ENCODE data around the gene PRC1. TPM values are rescaled to one million over a fixed set of nuclear protein-coding genes. Genes with fewer than 3 reads are reported as not detected.
"Not testable (repeated sequence)": the region's sequence is repeated elsewhere in the genome, so short reads cannot be mapped to it uniquely, and the experiment has no call there.

PRC1 gene
- total RNA-seq, 2 donors from 2014 or later, result 67.3 to 127 TPM

GRCh38 chr15:90931575-90931827, 62.8 kb downstream of the PRC1 start:
- H3K36me3 ChIP-seq (ENCODE audit: control insufficient read depth, insufficient read depth, low read length), result peaks cover 2% of the 10 kb centered on the region
- no peak overlapping the region for H3K27ac ChIP-seq (ENCODE audit: low read depth, low read length)
- Mint-ChIP-seq H3K4me3 (peak overlapping the region; percentile 89), H3K4me1 (peaks cover 13% of the 10 kb centered on the region), H3K27me3 (ENCODE audit: insufficient read depth) (peaks cover 8% of the 10 kb centered on the region), H3K9me3 (no peaks in the 10 kb centered on the region), H3K36me3 (ENCODE audit: low read depth) (peaks cover 4% of the 10 kb centered on the region), H3K27ac (peak overlapping the region; percentile 94)
- no peak for DNase-seq
- 41 to 52% methylated on average over 3 to 6 of the region's 6 CpGs for WGBS, 2 experiments (ENCODE audit: insufficient coverage in 1 of 2, insufficient read length in 1 of 2)
- H3K27me3 ChIP-seq (ENCODE audit: control insufficient read depth, insufficient read depth, low read length, poor library complexity, severe bottlenecking), result peaks cover 8% of the 10 kb centered on the region
- peak overlapping the region; percentile 93 for H3K4me3 ChIP-seq (ENCODE audit: low read length)
- no peak for TF ChIP-seq CTCF (conservative IDR thresholded peaks at IDR 0.05)
- no peaks in the 10 kb centered on the region for H3K9me3 ChIP-seq (ENCODE audit: control insufficient read depth, low read length)
- H3K9ac ChIP-seq (ENCODE audit: extremely low read depth, low read length, poor library complexity, severe bottlenecking), result no peak overlapping the region
- no peaks in the 10 kb centered on the region for H3K4me1 ChIP-seq (ENCODE audit: control insufficient read depth, insufficient read depth, low read length)

- peak overlapping the region; percentile 94 for H3K27ac Mint-ChIP-seq
- TF ChIP-seq CTCF (conservative IDR thresholded peaks at IDR 0.05), result no peak
- H3K9me3 Mint-ChIP-seq, result no peaks in the 10 kb centered on the region
- 93 to 98% methylated on average over 15 of the region's 15 CpGs for WGBS, 2 experiments (ENCODE audit: insufficient coverage in 1 of 2, insufficient read length in 1 of 2)
- peaks cover 9% of the 10 kb centered on the region for H3K4me1 Mint-ChIP-seq
- no peaks in the 10 kb centered on the region for H3K36me3 Mint-ChIP-seq (ENCODE audit: low read depth)
- Histone ChIP-seq H3K4me1 (ENCODE audit: control insufficient read depth, insufficient read depth, low read length) (no peaks in the 10 kb centered on the region), H3K27me3 (ENCODE audit: control insufficient read depth, insufficient read depth, low read length, poor library complexity, severe bottlenecking) (peaks cover 8% of the 10 kb centered on the region), H3K9ac (ENCODE audit: extremely low read depth, low read length, poor library complexity, severe bottlenecking) (no peak overlapping the region), H3K4me3 (ENCODE audit: low read length) (no peak overlapping the region), H3K36me3 (ENCODE audit: control insufficient read depth, insufficient read depth, low read length) (no peaks in the 10 kb centered on the region), H3K9me3 (ENCODE audit: control insufficient read depth, low read length) (no peaks in the 10 kb centered on the region), H3K27ac (ENCODE audit: low read depth, low read length) (no peak overlapping the region)
- peaks cover 8% of the 10 kb centered on the region for H3K27me3 Mint-ChIP-seq (ENCODE audit: insufficient read depth)
- DNase-seq, result no peak
- peak overlapping the region; percentile 89 for H3K4me3 Mint-ChIP-seq
Measured at GRCh38 chr15:90930861-90931574, 63.3 kb downstream of the PRC1 start.

- Histone ChIP-seq H3K36me3 (ENCODE audit: control insufficient read depth, insufficient read depth, low read length) (no peaks in the 10 kb centered on the region), H3K4me3 (ENCODE audit: low read length) (no peak overlapping the region), H3K27me3 (ENCODE audit: control insufficient read depth, insufficient read depth, low read length, poor library complexity, severe bottlenecking) (peaks cover 8% of the 10 kb centered on the region), H3K4me1 (ENCODE audit: control insufficient read depth, insufficient read depth, low read length) (peaks cover 3% of the 10 kb centered on the region), H3K9me3 (ENCODE audit: control insufficient read depth, low read length) (no peaks in the 10 kb centered on the region), H3K27ac (ENCODE audit: low read depth, low read length) (no peak overlapping the region), H3K9ac (ENCODE audit: extremely low read depth, low read length, poor library complexity, severe bottlenecking) (no peak overlapping the region)
- Mint-ChIP-seq H3K27me3 (ENCODE audit: insufficient read depth) (peaks cover 8% of the 10 kb centered on the region), H3K4me3 (peak overlapping the region; percentile 34), H3K4me1 (peaks cover 9% of the 10 kb centered on the region), H3K27ac (peak overlapping the region; percentile 17), H3K36me3 (ENCODE audit: low read depth) (no peaks in the 10 kb centered on the region), H3K9me3 (no peaks in the 10 kb centered on the region)
- no peak for DNase-seq
- TF ChIP-seq CTCF (conservative IDR thresholded peaks at IDR 0.05), result no peak
- 96 to 97% methylated on average over 17 to 21 of the region's 21 CpGs for WGBS, 2 experiments (ENCODE audit: insufficient coverage in 1 of 2, insufficient read length in 1 of 2)
Measured at GRCh38 chr15:90929246-90930019, 64.9 kb downstream of the PRC1 start.

GRCh38 chr15:90928106-90928505, 66.2 kb downstream of the PRC1 start:
- not testable (repeated sequence) for H3K4me1 Mint-ChIP-seq; H3K27me3 ChIP-seq (ENCODE audit: control insufficient read depth, insufficient read depth, low read length, poor library complexity, severe bottlenecking); DNase-seq; H3K27ac ChIP-seq (ENCODE audit: low read depth, low read length); H3K9ac ChIP-seq (ENCODE audit: extremely low read depth, low read length, poor library complexity, severe bottlenecking); H3K4me3 Mint-ChIP-seq; H3K4me1 ChIP-seq (ENCODE audit: control insufficient read depth, insufficient read depth, low read length); H3K27ac Mint-ChIP-seq; H3K36me3 Mint-ChIP-seq (ENCODE audit: low read depth); H3K27me3 Mint-ChIP-seq (ENCODE audit: insufficient read depth); H3K4me3 ChIP-seq (ENCODE audit: low read length); H3K36me3 ChIP-seq (ENCODE audit: control insufficient read depth, insufficient read depth, low read length); H3K9me3 Mint-ChIP-seq; H3K9me3 ChIP-seq (ENCODE audit: control insufficient read depth, low read length)
- WGBS, 2 experiments (ENCODE audit: insufficient coverage in 1 of 2, insufficient read length in 1 of 2), result 94 to 98% methylated on average over 7 of the region's 7 CpGs

- DNase-seq; H3K4me3 ChIP-seq (ENCODE audit: low read length): not testable (repeated sequence)
- 85 to 93% methylated on average over 9 to 10 of the region's 10 CpGs for WGBS, 2 experiments (ENCODE audit: insufficient coverage in 1 of 2, insufficient read length in 1 of 2)
Measured at GRCh38 chr15:90926766-90927165, 67.6 kb downstream of the PRC1 start.

More at GRCh38 chr15:90926766-90927165, 67.6 kb downstream of the PRC1 start:
- not testable (repeated sequence) for H3K36me3 ChIP-seq (ENCODE audit: control insufficient read depth, insufficient read depth, low read length); H3K27me3 Mint-ChIP-seq (ENCODE audit: insufficient read depth); H3K4me3 Mint-ChIP-seq; H3K9ac ChIP-seq (ENCODE audit: extremely low read depth, low read length, poor library complexity, severe bottlenecking); H3K27ac ChIP-seq (ENCODE audit: low read depth, low read length); H3K9me3 Mint-ChIP-seq; H3K9me3 ChIP-seq (ENCODE audit: control insufficient read depth, low read length); H3K4me1 ChIP-seq (ENCODE audit: control insufficient read depth, insufficient read depth, low read length); H3K27ac Mint-ChIP-seq; H3K36me3 Mint-ChIP-seq (ENCODE audit: low read depth); H3K27me3 ChIP-seq (ENCODE audit: control insufficient read depth, insufficient read depth, low read length, poor library complexity, severe bottlenecking)
- H3K4me1 Mint-ChIP-seq, result peaks cover 11% of the 10 kb centered on the region
